OCI-LY3 (cell line): ENCODE results near the gene LGR4.

Experiments
- CTCF ChIP-seq: fragments of 200-600, 300-600 bp; sonication (generic); IDR thresholded peaks from 2 replicates; pipeline ENCODE4 v1.5.1; 2014; ENCODE audit warnings: antibody characterized with exemption, low read length, low read depth
- EZH2phosphoT487 ChIP-seq: fragments of 200-600 bp; shearing (Covaris generic); IDR thresholded peaks from 2 replicates; pipeline ENCODE4 v1.6.1; 2018; ENCODE audit warnings: antibody characterized with exemption, mixed run types, low read depth

- no peak for TF ChIP-seq CTCF
- TF ChIP-seq EZH2phosphoT487, result no peak
Observed at GRCh38 chr11:27456795-27457329, 15.7 kb downstream of the LGR4 start.
